HCT116 (cell line): ENCODE measurements around the gene ZSWIM6. TPM values are rescaled to one million over a fixed set of nuclear protein-coding genes. Genes with fewer than 3 reads are reported as not detected.

Experiments used
- ATAC-seq: fragments of 200-7000 bp; cut with Tn5 transposase; 2 replicates; pipeline ENCODE4 v1.9.1; 2020; ENCODE audit warnings: mild to moderate bottlenecking, moderate library complexity
- BruUV-seq: library from RNA; stranded (reverse); fragments of 400-500 nt; replicated peaks from 2 replicates; lab custom pipeline; 2021; lab: Mats Ljungman, UMichigan
- CTCF ChIA-PET: fragments of 300-600 bp; sonication (Branson Sonifier 250); formaldehyde crosslinking; loops from one replicate; lab custom pipeline; 2021; ENCODE audit warnings: antibody characterized with exemption; lab: Charles Lee
- POLR2A ChIA-PET: fragments of 300-600, 350-600 bp; sonication (Branson Sonifier 250); formaldehyde crosslinking; loops from one replicate; lab custom pipeline; 2021; ENCODE audit warnings: antibody characterized with exemption; lab: Charles Lee
- RAD21 ChIA-PET, 2 experiments: fragments of 300-600 bp; sonication (Branson Sonifier 250); formaldehyde crosslinking; loops; one replicate each; lab custom pipeline; 2023; ENCODE audit warnings: low total read pairs in 2 of 2; ENCODE audit not compliant: uncharacterized antibody in 2 of 2, unreplicated experiment in 2 of 2, low non-redundant PET in 1 of 2; lab: Charles Lee
- DNase-seq: peaks from one replicate; pipeline ENCODE4 v3.0.0-alpha.2; 2010; ENCODE audit warnings: low read depth, low spot score
- H2AFZ ChIP-seq: fragments of 200-600 bp; shearing (Covaris generic), sonication (generic); 2 replicates; pipeline ENCODE4 v1.6.1; 2017; ENCODE audit warnings: low read depth, mixed run types, mixed read lengths, antibody characterized with exemption, low read length; ENCODE audit not compliant: poor library complexity, severe bottlenecking
- H3K27ac ChIP-seq: 2 replicates; pipeline ENCODE4 v1.5.1; 2012; ENCODE audit warnings: low read depth, low read length
- H3K27me3 ChIP-seq: fragments of 200-600 bp; sonication (generic); 2 replicates; pipeline ENCODE4 v1.6.1; 2016; ENCODE audit warnings: mixed run types, low read length, mixed read lengths; ENCODE audit not compliant: insufficient read depth
- H3K36me3 ChIP-seq, 2 experiments: fragments of 200-500 bp in 1 of 2; fragments of 200-600 bp in 1 of 2; sonication (Bioruptor generic) in 1 of 2; sonication (generic) in 1 of 2; 2 replicates each; pipeline versions ENCODE4 v1.5.1 to v1.6.1; 2014 to 2016; ENCODE audit warnings: low read length in 2 of 2, inconsistent platforms in 1 of 2, mixed read lengths in 1 of 2, mixed run types in 1 of 2; ENCODE audit not compliant: insufficient read depth in 2 of 2, control insufficient read depth in 1 of 2
- H3K4me1 ChIP-seq, 2 experiments: fragments of 200-600 bp in 1 of 2; sonication (generic) in 1 of 2; 2 replicates each; pipeline versions ENCODE4 v1.5.1 to v1.6.1; 2012 to 2017; ENCODE audit warnings: low read length in 2 of 2, inconsistent platforms in 1 of 2, mild to moderate bottlenecking in 1 of 2, mixed read lengths in 1 of 2, mixed run types in 1 of 2, moderate library complexity in 1 of 2; ENCODE audit not compliant: insufficient read depth in 2 of 2, control insufficient read depth in 1 of 2
- H3K4me2 ChIP-seq: fragments of 200-600 bp; sonication (generic); 2 replicates; pipeline ENCODE4 v1.6.1; 2017; ENCODE audit warnings: mixed run types, low read length, mixed read lengths
- H3K4me3 ChIP-seq, 2 experiments: fragments of 200-600 bp in 1 of 2; sonication (generic) in 1 of 2; replicated peaks in 1 of 2; 2 replicates each; pipeline ENCODE4 v1.5.1; 2011 to 2016; ENCODE audit warnings: low read length in 2 of 2, control low read depth in 1 of 2, low read depth in 1 of 2, mild to moderate bottlenecking in 1 of 2, mixed read lengths in 1 of 2, mixed run types in 1 of 2
- H3K79me2 ChIP-seq: fragments of 200-600 bp; sonication (generic); 2 replicates; pipeline ENCODE4 v1.6.1; 2017; ENCODE audit warnings: mild to moderate bottlenecking, mixed run types, low read length, moderate library complexity, mixed read lengths; ENCODE audit not compliant: insufficient read depth
- H3K9ac ChIP-seq: fragments of 200-600 bp; sonication (generic); 2 replicates; pipeline ENCODE4 v1.6.1; 2016; ENCODE audit warnings: low read length, mixed read lengths
- H3K9me2 ChIP-seq: fragments of 200-600 bp; sonication (generic), shearing (Covaris generic); 2 replicates; pipeline ENCODE4 v1.6.1; 2017; ENCODE audit warnings: mixed run types, mild to moderate bottlenecking, moderate library complexity; ENCODE audit not compliant: insufficient read depth
- H3K9me3 ChIP-seq, 2 experiments: fragments of 200-500 bp in 1 of 2; fragments of 200-600 bp in 1 of 2; sonication (Bioruptor generic) in 1 of 2; sonication (generic) in 1 of 2; 2 replicates each; pipeline ENCODE4 v1.6.1; 2014 to 2017; ENCODE audit warnings: low read length in 2 of 2, mixed read lengths in 2 of 2, inconsistent platforms in 1 of 2, low read depth in 1 of 2, mild to moderate bottlenecking in 1 of 2, mixed run types in 1 of 2, moderate library complexity in 1 of 2; ENCODE audit not compliant: control insufficient read depth in 1 of 2, insufficient read depth in 1 of 2
- H4K20me1 ChIP-seq: fragments of 200-600 bp; sonication (generic), shearing (Covaris generic); 2 replicates; pipeline ENCODE4 v1.6.1; 2017; ENCODE audit warnings: mixed run types, mild to moderate bottlenecking, moderate library complexity; ENCODE audit not compliant: insufficient read depth
- CBX3 ChIP-seq: IDR thresholded peaks from 2 replicates; pipeline ENCODE4 v1.6.1; 2012; ENCODE audit warnings: low read depth
- ELF1 ChIP-seq: IDR thresholded peaks from 2 replicates; pipeline ENCODE4 v1.6.1; 2012; ENCODE audit warnings: low read depth, borderline replicate concordance
- EZH2 ChIP-seq: fragments of 200-600 bp; sonication (generic); IDR thresholded peaks from 2 replicates; pipeline ENCODE4 v1.6.1; 2017; ENCODE audit warnings: antibody characterized with exemption, mixed run types
- EZH2phosphoT487 ChIP-seq: fragments of 200-600 bp; IDR thresholded peaks from 2 replicates; pipeline ENCODE4 v1.6.1; 2018; ENCODE audit warnings: antibody characterized with exemption, borderline replicate concordance
- JUND ChIP-seq: IDR thresholded peaks from 2 replicates; pipeline ENCODE4 v1.6.1; 2012
- POLR2A ChIP-seq: IDR thresholded peaks from 2 replicates; pipeline ENCODE4 v1.7.0; 2011; ENCODE audit warnings: borderline replicate concordance; ENCODE audit not compliant: insufficient read depth, insufficient read length; ENCODE audit errors: extremely low read depth
- POLR2AphosphoS5 ChIP-seq: IDR thresholded peaks from 2 replicates; pipeline ENCODE4 v1.6.1; 2011; ENCODE audit warnings: mild to moderate bottlenecking, low read depth, low read length, moderate library complexity
- RAD21 ChIP-seq: IDR thresholded peaks from 2 replicates; pipeline ENCODE4 v1.6.1; 2012; ENCODE audit warnings: low read depth, mild to moderate bottlenecking
- SIN3A ChIP-seq: IDR thresholded peaks from 2 replicates; pipeline ENCODE4 v1.6.1; 2012; ENCODE audit warnings: low read depth
- SP1 ChIP-seq: IDR thresholded peaks from 2 replicates; pipeline ENCODE4 v1.6.1; 2012; ENCODE audit warnings: low read depth
- SRF ChIP-seq: IDR thresholded peaks from 2 replicates; pipeline ENCODE4 v1.6.1; 2012; ENCODE audit warnings: low read depth
- TCF7L2 ChIP-seq: IDR thresholded peaks from 2 replicates; pipeline ENCODE4 v1.7.0; 2011; ENCODE audit warnings: borderline replicate concordance, inconsistent platforms; ENCODE audit not compliant: insufficient read depth, insufficient read length; ENCODE audit errors: extremely low read depth
- ZFX ChIP-seq: fragments of 450-650 bp; IDR thresholded peaks from 2 replicates; pipeline ENCODE4 v1.6.1; 2017
- intact Hi-C: fragments of 100-400 bp; cut with micrococcal nuclease; formaldehyde crosslinking; loops from 2 replicates; pipeline ENCODE4 v1.10.0; 2022
- total RNA-seq: library from RNA; stranded (reverse); gene quantifications from one replicate; pipeline ENCODE4 v1.2.1, GENCODE V29; 2021; ENCODE audit not compliant: unreplicated experiment
- TF ChIP-seq, protein P1 (sequence below): IDR thresholded peaks from 2 replicates; pipeline ENCODE4 v1.6.1; 2012
- TF ChIP-seq, protein P2 (sequence below): IDR thresholded peaks from 2 replicates; pipeline ENCODE4 v1.6.1; 2012; ENCODE audit warnings: low read depth
- TF ChIP-seq, protein P3 (sequence below): IDR thresholded peaks from 2 replicates; pipeline ENCODE4 v1.6.1; 2012
- TF ChIP-seq, protein P4 (sequence below): IDR thresholded peaks from 2 replicates; pipeline ENCODE4 v1.6.1; 2011; ENCODE audit warnings: mild to moderate bottlenecking, low read length, moderate library complexity; ENCODE audit not compliant: insufficient replicate concordance; ENCODE audit errors: extremely low read depth

Gene ZSWIM6
- total RNA-seq, 1 experiment from 2014 or later: 7.4 TPM

DNA sequence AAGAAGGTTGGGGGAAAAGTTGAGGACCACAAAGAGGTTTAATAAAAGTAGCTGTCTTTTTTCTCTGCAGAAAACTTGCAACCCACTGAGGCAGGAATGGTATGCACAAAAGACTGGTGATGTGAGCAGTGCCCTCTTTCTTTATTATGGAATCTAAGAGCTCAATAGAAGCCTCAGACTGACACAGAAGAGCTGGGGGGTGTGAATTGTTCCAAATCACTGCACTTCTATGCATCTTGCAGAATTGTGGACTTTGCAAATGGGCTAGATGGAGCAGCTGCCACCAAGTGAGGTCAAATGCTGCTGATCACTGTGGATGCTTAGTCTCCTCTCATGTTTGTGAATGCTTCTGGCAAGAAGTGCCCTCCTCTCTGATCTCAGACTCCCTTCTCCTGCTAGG, 227.1 kb downstream of the ZSWIM6 start:
- Histone ChIP-seq H3K4me3 (no peak overlapping the region), H3K4me1 (no peaks in the 10 kb centered on the region), H4K20me1 (no peaks in the 10 kb centered on the region), H3K27me3 (no peaks in the 10 kb centered on the region), H3K36me3 (no peaks in the 10 kb centered on the region), H3K9me2 (no peaks in the 10 kb centered on the region), H2AFZ (no peak overlapping the region), H3K9ac (no peak overlapping the region), H3K79me2 (no peaks in the 10 kb centered on the region), H3K27ac (no peak overlapping the region), H3K4me2 (no peak overlapping the region), H3K9me3 (no peaks in the 10 kb centered on the region)
- no peak for DNase-seq
- ATAC-seq: no peak
- CTCF ChIA-PET: no interaction called here
- TF ChIP-seq ELF1: no peak
- TF ChIP-seq EZH2phosphoT487: no peak
- TF ChIP-seq SP1: no peak
- no peak for TF ChIP-seq TCF7L2
- TF ChIP-seq CBX3: no peak
- TF ChIP-seq, protein P1, sequence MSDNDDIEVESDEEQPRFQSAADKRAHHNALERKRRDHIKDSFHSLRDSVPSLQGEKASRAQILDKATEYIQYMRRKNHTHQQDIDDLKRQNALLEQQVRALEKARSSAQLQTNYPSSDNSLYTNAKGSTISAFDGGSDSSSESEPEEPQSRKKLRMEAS: no peak
- BruUV-seq: no TSS peak
- intact Hi-C loops: no loop called here
- RAD21 ChIA-PET: no interaction called here
- POLR2A ChIA-PET: no interaction called here

DNA sequence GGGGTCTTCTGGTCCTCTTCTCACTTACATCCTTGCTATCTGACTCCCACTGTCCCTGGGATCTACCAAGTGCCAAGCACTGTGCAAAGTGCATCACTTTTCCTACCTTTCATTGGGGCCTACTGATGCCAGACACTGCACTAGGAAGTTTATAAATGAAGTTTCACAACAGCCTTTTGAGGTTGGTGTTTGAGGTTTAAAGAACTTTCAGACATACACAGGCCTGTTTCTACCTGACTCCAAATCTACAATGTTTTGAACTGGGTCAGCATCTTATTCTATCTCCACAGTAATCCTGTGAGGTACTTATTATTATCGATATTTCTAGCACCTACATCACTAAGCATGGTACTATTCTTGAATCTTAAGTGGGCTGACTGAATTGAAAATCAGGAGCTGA, 227.7 kb downstream of the ZSWIM6 start:
- ATAC-seq: no peak
- Histone ChIP-seq H3K9me3 (no peaks in the 10 kb centered on the region), H3K4me1 (no peaks in the 10 kb centered on the region), H3K79me2 (no peaks in the 10 kb centered on the region), H4K20me1 (no peaks in the 10 kb centered on the region), H3K27me3 (no peaks in the 10 kb centered on the region), H3K4me3 (no peak overlapping the region), H3K27ac (no peak overlapping the region), H3K36me3 (no peaks in the 10 kb centered on the region), H3K9me2 (no peaks in the 10 kb centered on the region), H2AFZ (no peak overlapping the region), H3K4me2 (no peak overlapping the region), H3K9ac (no peak overlapping the region)
- DNase-seq: no peak
- BruUV-seq: no TSS peak
- CTCF ChIA-PET: no interaction called here
- POLR2A ChIA-PET: no interaction called here
- TF ChIP-seq, protein P2, sequence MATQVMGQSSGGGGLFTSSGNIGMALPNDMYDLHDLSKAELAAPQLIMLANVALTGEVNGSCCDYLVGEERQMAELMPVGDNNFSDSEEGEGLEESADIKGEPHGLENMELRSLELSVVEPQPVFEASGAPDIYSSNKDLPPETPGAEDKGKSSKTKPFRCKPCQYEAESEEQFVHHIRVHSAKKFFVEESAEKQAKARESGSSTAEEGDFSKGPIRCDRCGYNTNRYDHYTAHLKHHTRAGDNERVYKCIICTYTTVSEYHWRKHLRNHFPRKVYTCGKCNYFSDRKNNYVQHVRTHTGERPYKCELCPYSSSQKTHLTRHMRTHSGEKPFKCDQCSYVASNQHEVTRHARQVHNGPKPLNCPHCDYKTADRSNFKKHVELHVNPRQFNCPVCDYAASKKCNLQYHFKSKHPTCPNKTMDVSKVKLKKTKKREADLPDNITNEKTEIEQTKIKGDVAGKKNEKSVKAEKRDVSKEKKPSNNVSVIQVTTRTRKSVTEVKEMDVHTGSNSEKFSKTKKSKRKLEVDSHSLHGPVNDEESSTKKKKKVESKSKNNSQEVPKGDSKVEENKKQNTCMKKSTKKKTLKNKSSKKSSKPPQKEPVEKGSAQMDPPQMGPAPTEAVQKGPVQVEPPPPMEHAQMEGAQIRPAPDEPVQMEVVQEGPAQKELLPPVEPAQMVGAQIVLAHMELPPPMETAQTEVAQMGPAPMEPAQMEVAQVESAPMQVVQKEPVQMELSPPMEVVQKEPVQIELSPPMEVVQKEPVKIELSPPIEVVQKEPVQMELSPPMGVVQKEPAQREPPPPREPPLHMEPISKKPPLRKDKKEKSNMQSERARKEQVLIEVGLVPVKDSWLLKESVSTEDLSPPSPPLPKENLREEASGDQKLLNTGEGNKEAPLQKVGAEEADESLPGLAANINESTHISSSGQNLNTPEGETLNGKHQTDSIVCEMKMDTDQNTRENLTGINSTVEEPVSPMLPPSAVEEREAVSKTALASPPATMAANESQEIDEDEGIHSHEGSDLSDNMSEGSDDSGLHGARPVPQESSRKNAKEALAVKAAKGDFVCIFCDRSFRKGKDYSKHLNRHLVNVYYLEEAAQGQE: no peak
- no peak for TF ChIP-seq POLR2A
- no peak for TF ChIP-seq JUND
- TF ChIP-seq POLR2AphosphoS5: no peak
- TF ChIP-seq ZFX: no peak
- no peak for TF ChIP-seq EZH2
- TF ChIP-seq RAD21: no peak
- TF ChIP-seq SRF: no peak
- TF ChIP-seq CBX3: no peak
- no peak for TF ChIP-seq SIN3A
- TF ChIP-seq, protein P3, sequence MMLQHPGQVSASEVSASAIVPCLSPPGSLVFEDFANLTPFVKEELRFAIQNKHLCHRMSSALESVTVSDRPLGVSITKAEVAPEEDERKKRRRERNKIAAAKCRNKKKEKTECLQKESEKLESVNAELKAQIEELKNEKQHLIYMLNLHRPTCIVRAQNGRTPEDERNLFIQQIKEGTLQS: no peak
- TF ChIP-seq, protein P4, sequence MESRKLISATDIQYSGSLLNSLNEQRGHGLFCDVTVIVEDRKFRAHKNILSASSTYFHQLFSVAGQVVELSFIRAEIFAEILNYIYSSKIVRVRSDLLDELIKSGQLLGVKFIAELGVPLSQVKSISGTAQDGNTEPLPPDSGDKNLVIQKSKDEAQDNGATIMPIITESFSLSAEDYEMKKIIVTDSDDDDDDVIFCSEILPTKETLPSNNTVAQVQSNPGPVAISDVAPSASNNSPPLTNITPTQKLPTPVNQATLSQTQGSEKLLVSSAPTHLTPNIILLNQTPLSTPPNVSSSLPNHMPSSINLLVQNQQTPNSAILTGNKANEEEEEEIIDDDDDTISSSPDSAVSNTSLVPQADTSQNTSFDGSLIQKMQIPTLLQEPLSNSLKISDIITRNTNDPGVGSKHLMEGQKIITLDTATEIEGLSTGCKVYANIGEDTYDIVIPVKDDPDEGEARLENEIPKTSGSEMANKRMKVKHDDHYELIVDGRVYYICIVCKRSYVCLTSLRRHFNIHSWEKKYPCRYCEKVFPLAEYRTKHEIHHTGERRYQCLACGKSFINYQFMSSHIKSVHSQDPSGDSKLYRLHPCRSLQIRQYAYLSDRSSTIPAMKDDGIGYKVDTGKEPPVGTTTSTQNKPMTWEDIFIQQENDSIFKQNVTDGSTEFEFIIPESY: no peak
- intact Hi-C loops: no loop called here
- RAD21 ChIA-PET: no interaction called here
